ENCODE measurements around the gene NME5.

GRCh38 chr5:138157626-138158025 is 18.4 kb upstream of the NME5 start:
- no peak for TF ChIP-seq POLR2A (IDR thresholded peaks at IDR 0.05)
- no peak for TF ChIP-seq CTCF (IDR thresholded peaks at IDR 0.05)
